CD4-positive, CD25-positive, alpha-beta regulatory T cell (primary cell): ENCODE results near the gene ISCU. TPM values are rescaled to one million over a fixed set of nuclear protein-coding genes. Genes with fewer than 3 reads are reported as not detected.

ENCODE experiments used
- ATAC-seq, 2 donors: fragments of 150-1000 bp; cut with Tn5 transposase; one replicate each; pipeline ENCODE4 v1.10.0; 2021; ENCODE audit warnings: low read depth in 2 of 2, moderate number of reproducible peaks in 2 of 2, moderate library complexity in 1 of 2
- DNase-seq, 3 donors: peaks; one replicate each; pipeline versions ENCODE4 v3.0.0 to v3.0.0-alpha.2; 2012 to 2022; ENCODE audit warnings: mixed read lengths in 1 of 3
- H3K27ac ChIP-seq: one replicate; pipeline ENCODE4 v1.7.0; 2013; ENCODE audit warnings: mild to moderate bottlenecking, low read length; ENCODE audit not compliant: insufficient read depth, poor library complexity, severe bottlenecking
- H3K27me3 ChIP-seq: one replicate; pipeline ENCODE4 v1.7.0; 2013; ENCODE audit warnings: low read length; ENCODE audit not compliant: control insufficient read depth, insufficient read depth
- H3K36me3 ChIP-seq: one replicate; pipeline ENCODE4 v1.7.0; 2013; ENCODE audit warnings: mild to moderate bottlenecking, low read length, moderate library complexity; ENCODE audit not compliant: control insufficient read depth, insufficient read depth
- H3K4me1 ChIP-seq: 2 replicates; pipeline ENCODE4 v1.7.0; 2013; ENCODE audit warnings: mild to moderate bottlenecking, low read length; ENCODE audit not compliant: insufficient read depth, control insufficient read depth, poor library complexity, severe bottlenecking
- H3K4me3 ChIP-seq: one replicate; pipeline ENCODE4 v1.7.0; 2013; ENCODE audit warnings: low read depth, mild to moderate bottlenecking, low read length, moderate library complexity
- H3K9me3 ChIP-seq, 2 experiments: 1 replicate in 1 of 2; 2 replicates in 1 of 2; pipeline ENCODE4 v1.7.0; 2013; ENCODE audit warnings: low read length in 2 of 2, mild to moderate bottlenecking in 1 of 2, moderate library complexity in 1 of 2; ENCODE audit not compliant: control insufficient read depth in 2 of 2
- H3K27ac Mint-ChIP-seq, 3 donors: one replicate each; pipeline ENCODE4 v1.8.0; 2020 to 2022; ENCODE audit warnings: mild to moderate bottlenecking in 3 of 3, mixed read lengths in 3 of 3, moderate library complexity in 2 of 3
- H3K27me3 Mint-ChIP-seq: one replicate; pipeline ENCODE4 v1.8.0; 2022; ENCODE audit warnings: mild to moderate bottlenecking, mixed read lengths
- H3K36me3 Mint-ChIP-seq: one replicate; pipeline ENCODE4 v1.8.0; 2020; ENCODE audit warnings: mixed read lengths
- H3K4me1 Mint-ChIP-seq, 4 donors: one replicate each; pipeline ENCODE4 v1.8.0; 2020 to 2022; ENCODE audit warnings: mixed read lengths in 4 of 4, mild to moderate bottlenecking in 1 of 4
- H3K4me3 Mint-ChIP-seq, 4 donors: one replicate each; pipeline ENCODE4 v1.8.0; 2020 to 2022; ENCODE audit warnings: mild to moderate bottlenecking in 4 of 4, mixed read lengths in 4 of 4, moderate library complexity in 3 of 4
- H3K9me3 Mint-ChIP-seq, 7 donors: one replicate each; pipeline ENCODE4 v1.8.0; 2020 to 2022; ENCODE audit warnings: mixed read lengths in 7 of 7, mild to moderate bottlenecking in 3 of 7, moderate library complexity in 2 of 7
- polyA plus RNA-seq, 4 donors: library from polyadenylated mRNA; unstranded; fragments of 300-500 nt; fragmentation: Illumina TruSeq; gene quantifications; one replicate each; pipeline ENCODE4 v1.2.3, GENCODE V29; 2021
- total RNA-seq: library from RNA; stranded (reverse); gene quantifications from one replicate; pipeline ENCODE4 v1.2.3, GENCODE V29; 2022

ISCU gene
- total and polyA plus RNA-seq, 5 donors from 2014 or later = 173 to 295 (median 259) TPM

DNA sequence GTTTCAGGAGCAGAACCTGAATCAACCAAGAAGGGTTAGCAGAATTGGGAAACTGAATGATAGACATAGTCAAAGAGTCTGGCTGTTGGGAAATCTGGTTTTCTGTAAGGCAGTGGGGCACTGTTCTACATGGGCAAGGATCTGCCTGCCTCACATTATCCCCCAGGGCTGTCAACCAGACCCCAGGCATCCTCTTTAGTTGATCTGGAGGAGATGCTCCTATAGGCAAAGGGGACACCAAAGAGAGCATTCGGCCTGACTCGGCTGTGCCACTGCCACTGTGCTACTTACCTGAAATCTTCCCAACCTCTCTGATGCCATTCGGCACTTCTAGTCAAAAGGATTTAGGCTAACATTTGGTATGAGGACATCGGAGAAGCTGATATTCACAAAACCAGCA is 4.1 kb downstream of the ISCU start:
- Mint-ChIP-seq H3K27ac (peak overlapping the region; percentile 34 to 98 (median 95)), H3K27me3 (no peaks in the 10 kb centered on the region)
- peaks cover 57% of the 10 kb centered on the region for H3K4me1 ChIP-seq

DNA sequence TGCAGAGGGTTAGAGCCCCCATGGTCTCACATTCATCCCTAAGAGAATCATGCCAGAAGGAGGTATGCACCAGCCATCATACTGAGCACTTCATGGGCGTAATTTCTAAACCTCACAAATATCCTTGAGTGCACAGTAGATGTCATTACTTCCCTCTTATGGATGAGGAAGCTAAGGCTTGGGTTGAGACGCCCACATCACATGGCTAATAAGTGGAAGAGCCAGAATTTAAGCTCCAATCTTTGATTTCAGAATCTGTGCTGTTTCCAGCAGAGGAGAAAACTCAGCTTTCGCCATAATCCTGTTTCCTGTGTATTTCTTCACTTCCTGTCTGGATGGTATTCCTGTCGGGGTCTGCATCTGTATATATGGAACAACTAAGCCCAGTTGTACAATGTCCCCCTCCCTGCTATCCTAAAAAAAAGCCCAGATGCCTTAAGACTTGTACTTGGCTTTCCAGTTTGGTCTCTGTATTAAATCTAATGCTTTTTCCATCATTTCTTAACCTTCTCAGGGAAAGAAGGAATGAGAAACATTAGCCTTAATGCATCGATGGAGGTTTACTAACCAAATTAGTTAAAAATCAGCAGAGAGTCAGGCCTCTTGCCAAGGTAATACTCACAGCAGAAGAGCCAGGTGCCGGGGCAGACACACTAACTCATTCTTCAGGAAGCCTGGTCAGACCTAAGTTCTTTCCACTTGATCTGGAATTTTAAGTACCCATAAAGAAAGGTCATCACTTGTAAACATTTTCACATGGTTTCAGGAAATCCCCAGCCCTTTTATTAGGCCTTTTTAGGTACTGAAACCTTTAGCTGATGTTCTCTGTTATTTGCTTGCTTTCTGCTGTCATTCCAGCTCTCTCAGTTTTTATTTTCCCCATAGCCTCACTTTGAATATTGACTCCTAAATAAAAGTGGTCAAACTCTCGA is 5.3 kb downstream of the ISCU start:
- DNase-seq (no peak), ATAC-seq (no peak)
- Mint-ChIP-seq H3K27me3 (no peaks in the 10 kb centered on the region), H3K4me3 (peak overlapping the region in 2 of 4 donors; percentile 79 to 80), H3K4me1 (peaks cover 24 to 76% (median 46%) of the 10 kb centered on the region in 4 donors), H3K9me3 (no peaks in the 10 kb centered on the region), H3K36me3 (peaks cover 16% of the 10 kb centered on the region), H3K27ac (peak overlapping the region; percentile 95 to 98 (median 96))
- peak overlapping the region; percentile 91 for H3K27ac ChIP-seq
- no peaks in the 10 kb centered on the region for H3K27me3 ChIP-seq
- peak overlapping the region; percentile 65 for H3K4me3 ChIP-seq
- no peaks in the 10 kb centered on the region for H3K9me3 ChIP-seq
- peaks cover 55% of the 10 kb centered on the region for H3K4me1 ChIP-seq
- peaks cover 45% of the 10 kb centered on the region for H3K36me3 ChIP-seq

More for the DNA sequence above, 4.1 kb downstream of the ISCU start:
- H3K4me1 Mint-ChIP-seq = peaks cover 21 to 68% (median 42%) of the 10 kb centered on the region in 4 donors
- ATAC-seq = no peak
- no peaks in the 10 kb centered on the region for H3K9me3 ChIP-seq
- peak overlapping the region in 1 of 4 donors; percentile 48 for H3K4me3 Mint-ChIP-seq
- peaks cover 16% of the 10 kb centered on the region for H3K36me3 Mint-ChIP-seq
- no peaks in the 10 kb centered on the region for H3K9me3 Mint-ChIP-seq
- H3K27ac ChIP-seq = peak overlapping the region; percentile 27
- peaks cover 45% of the 10 kb centered on the region for H3K36me3 ChIP-seq
- H3K27me3 ChIP-seq = no peaks in the 10 kb centered on the region
- DNase-seq = no peak
- H3K4me3 ChIP-seq = no peak overlapping the region

DNA sequence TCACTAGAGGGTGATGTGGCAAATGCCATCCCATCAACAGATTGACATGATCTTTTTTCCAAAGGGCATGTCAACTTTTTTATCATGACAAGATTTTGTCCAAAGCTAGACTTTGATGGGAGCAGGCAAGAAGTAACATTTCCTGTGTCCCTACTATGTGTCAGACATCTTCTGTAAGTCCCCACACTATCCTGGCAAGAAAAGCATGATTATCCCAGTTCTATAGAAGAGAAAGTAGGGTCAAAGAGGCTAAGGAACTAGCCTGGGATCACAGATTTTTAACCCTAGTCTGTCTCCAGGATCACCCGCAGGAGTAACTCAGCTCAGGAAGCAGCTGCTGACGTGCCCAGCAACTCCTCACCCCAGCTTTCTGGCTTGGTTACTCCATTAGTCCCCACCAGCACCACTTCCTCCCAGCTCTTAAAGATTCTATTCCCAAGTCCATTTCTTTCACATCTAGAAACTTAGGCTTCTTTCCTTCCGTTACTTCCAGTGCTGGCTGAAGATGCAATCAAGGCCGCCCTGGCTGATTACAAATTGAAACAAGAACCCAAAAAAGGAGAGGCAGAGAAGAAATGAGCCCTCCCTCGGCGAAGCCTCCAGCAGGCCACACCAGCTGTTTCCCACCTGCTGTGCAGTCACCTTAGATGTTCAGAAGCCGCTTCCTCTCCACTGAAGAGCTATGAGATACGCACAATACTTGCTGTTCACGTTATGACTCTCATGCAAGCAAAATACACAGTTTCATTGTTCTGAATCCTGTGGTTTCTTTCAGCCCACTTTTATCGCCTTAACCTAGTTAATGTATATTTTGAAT is 6.2 kb downstream of the ISCU start:
- ATAC-seq = peak; percentile 95 to 98
- peaks cover 23 to 79% (median 51%) of the 10 kb centered on the region in 4 donors for H3K4me1 Mint-ChIP-seq

DNA sequence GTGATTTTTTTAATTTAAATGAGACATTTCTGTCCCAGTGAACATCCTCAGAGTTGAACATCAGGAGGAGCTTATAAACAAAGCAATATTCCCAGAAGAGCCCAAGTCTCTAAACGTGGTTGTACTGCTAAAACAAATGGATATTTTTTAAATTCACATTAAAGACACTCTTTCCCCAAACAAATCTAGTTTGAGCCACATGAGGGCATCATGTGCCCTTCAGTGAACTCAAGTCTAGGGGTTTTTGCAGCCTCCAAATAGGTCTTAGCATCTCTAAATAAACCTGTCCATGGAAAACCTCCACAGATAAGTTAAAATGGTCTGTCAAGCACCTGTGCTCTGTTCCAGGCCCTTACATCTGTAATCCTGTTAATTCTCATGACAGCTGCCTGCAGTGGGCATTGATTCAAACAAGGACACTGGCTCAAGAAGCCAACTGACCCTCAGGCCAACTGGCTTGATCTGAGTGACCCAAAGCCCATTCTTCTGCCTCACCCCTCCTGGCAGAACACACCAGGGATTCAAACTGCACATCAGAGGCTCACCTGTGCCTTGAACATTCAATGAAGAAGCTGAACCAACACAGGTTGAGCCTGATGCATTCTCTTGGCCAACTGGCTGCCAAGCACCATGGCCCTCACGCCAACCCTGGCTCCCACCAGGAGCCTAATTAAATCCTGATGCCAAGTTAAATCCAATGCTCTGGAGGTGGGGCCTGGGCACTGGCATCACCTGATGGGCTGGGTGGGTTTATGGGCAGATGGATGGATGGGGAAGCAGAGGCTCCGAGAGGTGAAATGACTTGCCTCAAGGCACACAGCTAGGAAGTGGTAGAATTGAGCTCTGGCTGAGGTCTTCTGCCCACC is 8.6 kb downstream of the ISCU start:
- peak overlapping the region; percentile 95 to 98 (median 97) for H3K27ac Mint-ChIP-seq

More for the DNA sequence above, 6.2 kb downstream of the ISCU start:
- Histone ChIP-seq H3K9me3 (no peaks in the 10 kb centered on the region), H3K36me3 (peaks cover 45% of the 10 kb centered on the region), H3K4me3 (peak overlapping the region; percentile 65), H3K27ac (peak overlapping the region; percentile 91), H3K4me1 (peaks cover 52% of the 10 kb centered on the region), H3K27me3 (no peaks in the 10 kb centered on the region)
- Mint-ChIP-seq H3K4me3 (peak overlapping the region; percentile 59 to 89 (median 80)), H3K36me3 (peaks cover 16% of the 10 kb centered on the region), H3K27me3 (no peaks in the 10 kb centered on the region), H3K27ac (peak overlapping the region; percentile 95 to 98 (median 96)), H3K9me3 (no peaks in the 10 kb centered on the region)
- DNase-seq = peak; percentile 45 to 93 (median 88)

DNA sequence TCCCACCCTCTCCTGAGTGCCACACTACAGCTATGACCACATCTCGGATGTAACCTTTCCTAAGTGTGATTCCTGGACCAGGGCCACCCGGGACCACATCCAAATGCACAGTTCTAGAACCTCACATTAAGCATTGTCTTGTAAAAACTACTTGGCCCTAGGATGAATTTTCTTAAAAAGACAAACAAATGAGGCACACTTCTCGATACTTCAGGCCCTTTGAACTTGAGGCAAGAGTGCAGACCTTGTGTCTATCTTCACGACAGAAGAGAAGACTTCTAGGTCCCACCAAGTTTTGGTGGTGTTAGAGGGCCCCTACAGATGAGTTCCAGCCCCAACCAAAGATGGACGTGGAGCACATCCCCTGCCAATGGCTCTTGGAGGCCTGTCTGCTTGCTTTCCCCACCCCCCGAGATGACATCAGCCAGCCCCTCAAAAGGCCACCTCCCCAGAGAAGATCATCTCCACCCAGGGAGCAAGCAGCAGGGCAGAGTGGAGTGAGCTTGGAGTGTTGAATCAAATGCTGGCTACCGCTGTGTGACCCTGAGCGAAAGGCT is 9.3 kb downstream of the ISCU start:
- Histone ChIP-seq H3K27ac (peak overlapping the region; percentile 61), H3K27me3 (no peaks in the 10 kb centered on the region), H3K9me3 (no peaks in the 10 kb centered on the region), H3K4me3 (no peak overlapping the region), H3K4me1 (peaks cover 39% of the 10 kb centered on the region), H3K36me3 (peaks cover 18% of the 10 kb centered on the region)
- no peak for ATAC-seq
- Mint-ChIP-seq H3K27ac (peak overlapping the region; percentile 86 to 97 (median 95)), H3K36me3 (peaks cover 14% of the 10 kb centered on the region), H3K4me3 (peak overlapping the region in 1 of 4 donors; percentile 12), H3K27me3 (no peaks in the 10 kb centered on the region), H3K4me1 (peaks cover 20 to 84% (median 53%) of the 10 kb centered on the region in 4 donors), H3K9me3 (no peaks in the 10 kb centered on the region)
- DNase-seq = no peak

More for the DNA sequence above, 8.6 kb downstream of the ISCU start:
- Mint-ChIP-seq H3K36me3 (peaks cover 16% of the 10 kb centered on the region), H3K4me1 (peaks cover 20 to 84% (median 55%) of the 10 kb centered on the region in 4 donors), H3K4me3 (peak overlapping the region in 1 of 4 donors; percentile 23), H3K27me3 (no peaks in the 10 kb centered on the region), H3K9me3 (no peaks in the 10 kb centered on the region)
- Histone ChIP-seq H3K4me3 (no peak overlapping the region), H3K27ac (peak overlapping the region; percentile 91), H3K4me1 (peaks cover 42% of the 10 kb centered on the region), H3K36me3 (peaks cover 25% of the 10 kb centered on the region), H3K9me3 (no peaks in the 10 kb centered on the region), H3K27me3 (no peaks in the 10 kb centered on the region)
- DNase-seq = peak in 1 of 3 donors; percentile 42
- ATAC-seq = no peak

DNA sequence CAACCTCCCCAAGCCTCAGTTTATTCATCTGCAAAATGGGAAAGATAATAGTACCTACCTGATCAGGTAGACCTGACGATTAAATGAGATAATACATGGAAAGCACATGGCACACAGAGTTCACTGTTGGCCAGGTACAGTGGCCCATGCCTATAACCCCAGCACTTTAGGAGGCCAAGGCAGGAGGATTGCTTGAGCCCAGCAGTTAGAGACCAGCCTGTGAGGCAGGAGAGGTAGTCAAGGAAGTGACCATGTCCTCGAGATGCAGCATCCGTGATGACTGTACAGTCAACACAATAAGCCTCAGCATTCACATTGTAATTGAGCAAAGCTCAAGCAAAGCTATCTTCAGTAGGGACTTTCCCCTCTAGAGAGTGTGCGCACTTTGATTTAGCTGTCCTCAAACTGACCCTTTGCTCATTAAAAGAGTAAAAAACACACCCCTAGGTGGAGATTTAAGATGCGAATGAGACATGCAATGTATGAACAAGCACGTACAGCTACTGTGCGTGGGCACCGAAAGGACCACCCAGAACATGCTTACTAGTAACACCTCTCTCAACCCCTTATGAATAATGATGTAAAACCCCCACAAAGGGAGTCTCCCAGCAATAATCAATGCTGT is 9.9 kb downstream of the ISCU start:
- Histone ChIP-seq H3K4me1 (peaks cover 38% of the 10 kb centered on the region), H3K27me3 (no peaks in the 10 kb centered on the region), H3K36me3 (peaks cover 12% of the 10 kb centered on the region), H3K4me3 (no peak overlapping the region), H3K27ac (peak overlapping the region; percentile 61), H3K9me3 (no peaks in the 10 kb centered on the region)
- DNase-seq (peak in 1 of 3 donors; percentile 32), ATAC-seq (no peak)
- peak overlapping the region; percentile 5 to 86 (median 58) for H3K27ac Mint-ChIP-seq
- H3K27me3 Mint-ChIP-seq = no peaks in the 10 kb centered on the region
- H3K36me3 Mint-ChIP-seq = peaks cover 8% of the 10 kb centered on the region
- peaks cover 20 to 78% (median 50%) of the 10 kb centered on the region in 4 donors for H3K4me1 Mint-ChIP-seq
- H3K9me3 Mint-ChIP-seq = no peaks in the 10 kb centered on the region
- H3K4me3 Mint-ChIP-seq = peak overlapping the region in 3 of 4 donors; percentile 12 to 48 (median 42)
